Activated CD4-positive, alpha-beta T cell treated with anti-CD3 and anti-CD28 coated beads, Interleukin-2, amount 10 ng/mL, durations not matched to agents 7 days and 5 days (primary cell): ENCODE results near the gene PSMG4. TPM values are rescaled to one million over a fixed set of nuclear protein-coding genes. Genes with fewer than 3 reads are reported as not detected.

Experiments
- CTCF ChIA-PET: fragments of 350-600 bp; sonication (Branson Sonifier 250); formaldehyde crosslinking; loops from one replicate; lab custom pipeline; 2021; ENCODE audit warnings: antibody characterized with exemption; lab: Charles Lee
- POLR2A ChIA-PET: fragments of 350-600 bp; sonication (Branson Sonifier 250); formaldehyde crosslinking; loops from one replicate; lab custom pipeline; 2021; ENCODE audit warnings: antibody characterized with exemption; lab: Charles Lee
- DNase-seq: peaks from one replicate; pipeline ENCODE4 v3.0.0-alpha.2; 2020
- H3K27ac Mint-ChIP-seq: one replicate; pipeline ENCODE4 v1.8.0; 2021; ENCODE audit warnings: mild to moderate bottlenecking, moderate library complexity, mixed read lengths
- H3K27me3 Mint-ChIP-seq: one replicate; pipeline ENCODE4 v1.8.0; 2021; ENCODE audit warnings: mixed read lengths
- H3K36me3 Mint-ChIP-seq: one replicate; pipeline ENCODE4 v1.8.0; 2021; ENCODE audit warnings: low read depth, mixed read lengths
- H3K4me1 Mint-ChIP-seq: one replicate; pipeline ENCODE4 v1.8.0; 2021; ENCODE audit warnings: mixed read lengths
- H3K4me3 Mint-ChIP-seq: one replicate; pipeline ENCODE4 v1.8.0; 2021; ENCODE audit warnings: mild to moderate bottlenecking, moderate library complexity, mixed read lengths
- H3K9me3 Mint-ChIP-seq: one replicate; pipeline ENCODE4 v1.8.0; 2021; ENCODE audit warnings: mixed read lengths
- total RNA-seq, 2 experiments: library from RNA; stranded (reverse); gene quantifications; one replicate each; pipeline ENCODE4 v1.2.3, GENCODE V29; 2021

Gene PSMG4
- total RNA-seq, 2 experiments from 2014 or later = 21.5 to 24.7 TPM

DNA sequence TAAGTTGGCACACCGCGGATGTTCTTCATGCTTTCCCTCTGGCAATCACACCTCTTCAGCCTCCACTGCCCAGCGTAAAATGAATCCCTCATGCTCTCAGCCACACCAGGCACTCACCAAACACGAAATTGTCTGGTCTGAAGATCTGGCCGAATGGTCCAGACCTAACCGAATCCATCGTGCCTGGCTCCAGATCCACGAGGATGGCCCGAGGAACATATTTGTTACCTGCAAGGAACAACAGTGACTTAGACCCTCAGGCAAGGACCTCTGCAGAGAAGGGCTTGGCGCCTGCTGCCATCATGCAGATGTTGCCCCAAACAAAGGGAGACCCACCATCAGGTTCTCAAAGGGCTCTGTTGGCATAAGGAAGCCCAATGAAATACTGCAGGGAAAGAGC, 32.7 kb upstream of the PSMG4 start:
- CTCF ChIA-PET = interaction anchor here (0.6 to 1.6 kb wide), 2 partner anchors 25 to 332 kb away, joined by 3 to 4 read pairs; no protein-coding TSS in a partner anchor
- H3K9me3 Mint-ChIP-seq = peaks cover 3% of the 10 kb centered on the region
- H3K27me3 Mint-ChIP-seq = peaks cover 62% of the 10 kb centered on the region
- DNase-seq = no peak
- no peak overlapping the region for H3K4me3 Mint-ChIP-seq
- no peak overlapping the region for H3K27ac Mint-ChIP-seq
- peaks cover 34% of the 10 kb centered on the region for H3K4me1 Mint-ChIP-seq
- POLR2A ChIA-PET = no interaction called here
- peaks cover 4% of the 10 kb centered on the region for H3K36me3 Mint-ChIP-seq

DNA sequence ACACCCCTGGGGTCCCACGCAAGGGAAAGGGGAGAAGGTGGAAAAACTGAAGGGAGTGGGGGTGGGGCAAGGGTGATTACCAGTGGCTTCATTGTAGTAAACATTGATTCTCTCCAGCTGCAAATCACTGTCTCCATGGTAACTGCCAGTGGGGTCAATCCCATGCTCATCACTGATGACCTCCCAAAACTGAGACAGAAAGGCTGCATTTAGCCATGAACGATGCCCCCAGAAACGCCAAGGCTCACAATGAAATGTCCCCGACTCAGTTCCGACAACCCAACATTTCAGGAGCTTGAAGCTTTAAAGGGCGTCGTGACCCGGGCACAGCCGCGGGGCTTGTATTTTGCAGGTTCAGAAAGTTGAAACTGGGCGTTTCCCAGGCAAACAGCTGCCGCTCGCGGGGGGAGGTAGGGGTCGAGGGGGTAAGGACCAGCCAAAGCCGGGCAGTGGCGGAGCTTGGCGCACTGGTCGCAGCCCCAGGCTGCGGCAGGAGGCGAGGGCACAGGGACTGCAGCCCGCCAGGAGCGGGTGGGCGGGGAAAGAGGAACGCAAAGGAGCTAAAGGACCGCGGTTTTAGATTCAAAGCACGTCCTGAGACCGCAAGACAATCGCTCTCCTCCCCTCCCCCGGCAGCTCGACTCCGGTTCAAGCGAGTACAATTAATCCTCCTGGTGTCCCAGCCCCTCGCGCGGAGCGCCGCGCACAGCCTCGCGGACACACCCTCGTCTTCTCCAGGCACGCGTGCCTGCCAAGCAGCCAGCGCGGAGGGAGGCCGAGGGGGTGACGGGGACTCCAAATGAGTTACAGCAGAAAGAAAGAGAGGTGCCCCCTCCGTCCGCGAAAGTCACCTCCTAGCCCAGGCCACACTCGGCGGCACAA, 32.0 kb upstream of the PSMG4 start:
- peak overlapping the region; percentile 51 for H3K4me3 Mint-ChIP-seq
- DNase-seq = no peak
- CTCF ChIA-PET = interaction anchor here (0.6 to 1.6 kb wide), 2 partner anchors 24 to 332 kb away, joined by 3 to 4 read pairs; no protein-coding TSS in a partner anchor

DNA sequence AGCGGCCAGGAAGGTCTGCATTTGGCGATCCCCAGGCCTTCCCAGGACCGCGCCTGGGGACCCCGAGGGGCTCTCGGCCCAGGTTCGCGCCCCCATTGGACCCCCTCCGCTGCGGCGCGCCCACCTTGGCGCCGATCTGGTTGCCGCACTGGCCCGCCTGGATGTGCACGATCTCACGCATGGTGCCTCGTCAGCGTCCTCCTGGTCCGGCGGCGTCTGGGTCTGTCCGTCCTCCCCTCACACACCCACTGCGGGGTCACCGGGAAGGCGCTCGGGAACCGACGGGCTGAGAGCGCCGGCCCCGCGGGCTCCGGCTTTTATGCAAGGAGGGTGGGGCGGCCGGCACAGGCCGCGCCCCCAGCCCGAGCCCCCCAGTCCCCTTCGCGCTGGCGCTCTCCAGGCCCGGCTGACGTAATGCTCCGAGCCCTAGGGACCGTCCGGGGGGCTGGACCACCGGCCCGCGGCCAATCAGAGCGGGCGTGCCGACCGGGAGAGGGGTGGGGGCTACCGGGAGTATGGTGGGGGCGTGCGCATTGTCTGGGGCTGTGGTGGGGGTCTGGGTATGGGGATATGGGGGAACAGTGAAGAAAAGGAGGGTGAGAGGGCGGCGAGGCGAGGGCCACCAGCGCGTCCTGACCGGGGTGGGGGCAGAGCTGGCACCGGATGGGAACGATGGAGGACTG, 31.2 kb upstream of the PSMG4 start, which contains the start of gene TUBB2B:
TUBB2B (minus strand) TSS at position 291 of the 683 bp plus-strand sequence; CDS start at position 181, 110 bp downstream.
- POLR2A ChIA-PET = no interaction called here
- H3K9me3 Mint-ChIP-seq = no peaks in the 10 kb centered on the region
- H3K36me3 Mint-ChIP-seq = peaks cover 3% of the 10 kb centered on the region
- H3K27ac Mint-ChIP-seq = no peak within 1 kb of the TSS
- peaks cover 44% of the 10 kb centered on the region for H3K4me1 Mint-ChIP-seq
- H3K4me3 Mint-ChIP-seq = peak within 1 kb of the TSS; percentile 51
- no peak for DNase-seq
- CTCF ChIA-PET = no interaction called here
- peaks cover 74% of the 10 kb centered on the region for H3K27me3 Mint-ChIP-seq

More for the DNA sequence above, 32.0 kb upstream of the PSMG4 start:
- H3K9me3 Mint-ChIP-seq = peaks cover 3% of the 10 kb centered on the region
- peaks cover 38% of the 10 kb centered on the region for H3K4me1 Mint-ChIP-seq
- H3K27ac Mint-ChIP-seq = no peak overlapping the region
- POLR2A ChIA-PET = no interaction called here
- peaks cover 67% of the 10 kb centered on the region for H3K27me3 Mint-ChIP-seq
- peaks cover 4% of the 10 kb centered on the region for H3K36me3 Mint-ChIP-seq

DNA sequence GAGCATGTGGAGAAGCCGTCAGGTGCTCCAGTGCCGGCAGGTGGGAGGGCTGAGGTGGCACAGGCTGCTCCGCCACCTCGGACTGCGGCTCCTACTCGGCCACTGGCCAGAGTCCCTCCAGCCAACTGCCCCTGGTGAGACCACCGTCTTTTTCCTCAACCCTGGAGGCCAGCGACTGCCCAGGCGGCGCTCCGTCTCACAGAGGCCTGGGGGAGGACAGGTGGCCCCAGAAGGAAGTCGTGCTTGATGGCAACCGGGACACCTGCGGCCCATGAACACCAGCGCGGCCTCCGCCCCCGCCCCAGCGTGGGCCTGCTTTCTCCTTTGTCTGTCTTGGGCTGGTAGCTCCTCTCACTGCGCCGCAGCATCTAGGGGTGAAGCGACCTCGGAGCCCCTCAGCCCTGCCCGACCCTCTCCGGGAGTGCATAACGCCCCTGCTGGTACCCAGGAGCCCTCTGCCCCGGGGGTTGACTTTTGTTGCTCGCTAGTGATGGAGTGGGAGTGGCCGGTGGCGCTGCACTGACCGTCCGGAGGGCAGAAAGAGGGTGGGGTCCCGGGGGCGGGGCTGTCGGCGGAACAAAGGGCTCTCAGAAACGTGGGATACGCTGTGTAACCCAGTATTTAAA, 30.6 kb upstream of the PSMG4 start:
- H3K9me3 Mint-ChIP-seq = no peaks in the 10 kb centered on the region
- H3K4me1 Mint-ChIP-seq = peaks cover 44% of the 10 kb centered on the region
- POLR2A ChIA-PET = no interaction called here
- peaks cover 3% of the 10 kb centered on the region for H3K36me3 Mint-ChIP-seq
- DNase-seq = no peak
- H3K27ac Mint-ChIP-seq = no peak overlapping the region
- CTCF ChIA-PET = no interaction called here
- peaks cover 79% of the 10 kb centered on the region for H3K27me3 Mint-ChIP-seq
- no peak overlapping the region for H3K4me3 Mint-ChIP-seq

DNA sequence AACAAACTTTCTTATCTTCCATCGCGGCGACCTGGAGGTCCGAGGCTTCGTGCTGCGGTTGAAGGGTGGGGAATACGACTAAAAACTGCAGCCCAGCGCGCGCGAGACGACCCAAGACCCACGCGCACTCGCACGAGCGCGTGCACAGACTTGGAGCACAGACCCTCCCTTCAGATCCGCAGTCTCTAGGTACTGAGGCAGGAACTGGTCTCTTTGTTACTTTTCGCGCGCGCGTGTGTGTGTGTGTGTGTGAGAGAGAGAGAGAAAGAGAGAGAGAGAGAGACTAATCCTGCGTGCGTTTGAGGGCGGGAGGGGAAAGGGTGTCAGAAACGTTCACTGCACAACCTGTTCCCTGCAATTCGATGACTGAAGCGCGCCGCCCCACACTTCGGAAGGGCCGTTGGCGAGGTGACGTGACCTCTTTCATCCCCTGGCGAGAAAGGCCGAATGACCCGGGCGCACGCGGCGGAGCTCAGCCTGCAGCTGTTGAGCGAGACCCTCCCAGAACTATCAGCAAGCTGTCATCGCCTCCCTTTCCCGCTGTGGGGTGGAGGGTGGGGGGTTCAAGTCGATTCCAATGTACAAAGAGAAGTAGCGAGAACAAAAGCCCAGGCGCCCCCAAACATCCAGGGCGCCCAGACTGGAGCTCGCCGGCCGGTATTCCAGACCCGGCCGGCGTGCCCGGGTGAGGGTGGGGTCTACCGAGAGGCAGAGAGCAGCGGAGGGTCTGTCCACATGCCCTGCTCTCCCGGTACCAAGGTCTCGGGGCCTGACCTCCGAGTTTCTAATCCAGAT, 29.8 kb upstream of the PSMG4 start:
- Mint-ChIP-seq H3K9me3 (no peaks in the 10 kb centered on the region), H3K27me3 (peaks cover 81% of the 10 kb centered on the region), H3K27ac (peak overlapping the region; percentile 37), H3K4me3 (peak overlapping the region; percentile 70), H3K36me3 (peaks cover 3% of the 10 kb centered on the region), H3K4me1 (peaks cover 44% of the 10 kb centered on the region)
- POLR2A ChIA-PET = no interaction called here
- CTCF ChIA-PET = interaction anchor here (1.0 to 1.4 kb wide), 3 partner anchors 9 to 23 kb away, joined by 3 to 4 read pairs (median 4); no protein-coding TSS in a partner anchor
- DNase-seq = peak; percentile 40

DNA sequence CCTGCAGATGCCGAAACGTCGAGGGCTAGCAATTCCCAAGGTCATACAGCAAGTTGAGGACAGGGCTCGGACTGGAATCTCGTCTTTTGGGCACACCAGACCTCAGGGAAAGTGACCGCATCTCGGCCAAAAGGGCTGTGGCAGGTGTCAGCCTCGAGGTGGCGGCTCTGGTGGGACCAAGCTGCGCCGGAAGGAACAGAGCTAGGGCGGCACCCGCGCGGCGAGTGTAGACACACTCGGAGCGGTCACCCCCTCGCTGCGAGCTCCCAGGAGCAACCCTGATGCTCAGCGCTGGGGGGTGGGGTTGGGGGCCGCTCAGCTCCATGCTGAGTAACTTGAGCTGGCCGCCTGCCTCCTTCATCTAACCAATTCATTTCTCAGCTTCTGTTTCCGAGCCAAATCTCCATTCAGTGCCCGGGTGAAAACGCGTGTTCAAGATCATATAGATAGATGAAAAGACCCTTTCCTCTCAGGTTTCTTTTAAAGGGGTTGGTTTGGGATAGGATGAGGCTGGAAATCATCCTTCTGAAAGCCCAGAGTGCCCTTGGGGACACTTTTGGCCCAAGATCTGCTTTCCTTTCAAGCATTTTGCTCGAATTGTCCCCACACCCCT, 29.1 kb upstream of the PSMG4 start:
- CTCF ChIA-PET = interaction anchor here (1.0 to 1.4 kb wide), 3 partner anchors 8 to 22 kb away, joined by 3 to 4 read pairs (median 4); no protein-coding TSS in a partner anchor
- POLR2A ChIA-PET = no interaction called here
- Mint-ChIP-seq H3K27me3 (peaks cover 82% of the 10 kb centered on the region), H3K4me3 (peak overlapping the region; percentile 70), H3K36me3 (peaks cover 3% of the 10 kb centered on the region), H3K27ac (no peak overlapping the region), H3K9me3 (no peaks in the 10 kb centered on the region), H3K4me1 (peaks cover 44% of the 10 kb centered on the region)
- peak; percentile 31 for DNase-seq

DNA sequence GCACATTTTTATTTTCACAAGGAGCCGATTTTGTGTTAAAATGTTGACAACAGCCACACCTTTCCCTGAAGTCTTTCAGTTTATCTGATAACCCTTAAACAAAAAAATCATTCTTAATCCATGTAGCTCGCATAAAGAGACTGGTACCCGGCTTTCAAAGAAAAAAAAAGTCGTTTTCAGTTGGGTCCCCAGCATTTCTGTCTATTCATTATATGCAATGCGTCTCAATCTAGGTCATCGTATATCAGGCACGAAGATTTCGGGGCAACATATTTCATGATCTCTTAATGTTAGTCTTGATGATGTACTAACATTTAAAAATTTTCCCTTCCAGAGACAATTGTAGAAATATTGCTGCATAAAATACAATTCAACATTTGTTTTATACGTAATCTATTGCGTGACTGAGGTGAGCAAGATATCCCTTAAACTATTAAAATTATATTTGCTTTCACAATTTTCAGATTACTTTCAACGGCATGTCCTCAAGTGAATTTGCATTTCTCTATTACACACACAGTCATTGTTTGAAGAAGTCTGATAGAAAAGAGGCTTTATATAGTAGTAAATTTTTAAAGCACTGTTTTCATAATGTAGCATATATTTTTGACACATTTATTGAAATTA, 28.4 kb upstream of the PSMG4 start:
- peaks cover 83% of the 10 kb centered on the region for H3K27me3 Mint-ChIP-seq
- CTCF ChIA-PET = interaction anchor here (1.0 to 1.4 kb wide), 3 partner anchors 7 to 22 kb away, joined by 3 to 4 read pairs (median 4); no protein-coding TSS in a partner anchor
- no peak overlapping the region for H3K4me3 Mint-ChIP-seq
- H3K36me3 Mint-ChIP-seq = peaks cover 3% of the 10 kb centered on the region
- H3K27ac Mint-ChIP-seq = no peak overlapping the region
- no peak for DNase-seq
- H3K4me1 Mint-ChIP-seq = peaks cover 44% of the 10 kb centered on the region
- POLR2A ChIA-PET = no interaction called here
- no peaks in the 10 kb centered on the region for H3K9me3 Mint-ChIP-seq

DNA sequence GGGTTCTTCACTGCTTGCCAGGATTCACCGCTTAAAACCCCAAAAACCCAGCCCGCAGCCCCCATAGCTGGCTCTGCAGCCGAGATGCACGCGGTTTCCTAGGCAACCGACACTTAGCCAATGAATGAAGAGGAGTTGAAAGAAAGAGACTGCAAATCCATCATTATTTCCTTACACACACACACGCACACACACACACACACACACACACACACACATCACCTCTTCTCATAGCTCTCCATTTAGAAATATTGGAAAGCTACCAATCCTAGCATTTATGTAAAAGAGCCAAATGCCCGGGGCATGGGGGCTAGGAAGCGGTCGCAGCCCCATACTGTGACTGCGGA, 27.9 kb upstream of the PSMG4 start:
- peaks cover 3% of the 10 kb centered on the region for H3K36me3 Mint-ChIP-seq
- no peak overlapping the region for H3K27ac Mint-ChIP-seq
- ChIA-PET CTCF (no interaction called here), POLR2A (no interaction called here)
- H3K9me3 Mint-ChIP-seq = no peaks in the 10 kb centered on the region
- H3K4me3 Mint-ChIP-seq = no peak overlapping the region
- DNase-seq = no peak
- peaks cover 84% of the 10 kb centered on the region for H3K27me3 Mint-ChIP-seq
- peaks cover 44% of the 10 kb centered on the region for H3K4me1 Mint-ChIP-seq

DNA sequence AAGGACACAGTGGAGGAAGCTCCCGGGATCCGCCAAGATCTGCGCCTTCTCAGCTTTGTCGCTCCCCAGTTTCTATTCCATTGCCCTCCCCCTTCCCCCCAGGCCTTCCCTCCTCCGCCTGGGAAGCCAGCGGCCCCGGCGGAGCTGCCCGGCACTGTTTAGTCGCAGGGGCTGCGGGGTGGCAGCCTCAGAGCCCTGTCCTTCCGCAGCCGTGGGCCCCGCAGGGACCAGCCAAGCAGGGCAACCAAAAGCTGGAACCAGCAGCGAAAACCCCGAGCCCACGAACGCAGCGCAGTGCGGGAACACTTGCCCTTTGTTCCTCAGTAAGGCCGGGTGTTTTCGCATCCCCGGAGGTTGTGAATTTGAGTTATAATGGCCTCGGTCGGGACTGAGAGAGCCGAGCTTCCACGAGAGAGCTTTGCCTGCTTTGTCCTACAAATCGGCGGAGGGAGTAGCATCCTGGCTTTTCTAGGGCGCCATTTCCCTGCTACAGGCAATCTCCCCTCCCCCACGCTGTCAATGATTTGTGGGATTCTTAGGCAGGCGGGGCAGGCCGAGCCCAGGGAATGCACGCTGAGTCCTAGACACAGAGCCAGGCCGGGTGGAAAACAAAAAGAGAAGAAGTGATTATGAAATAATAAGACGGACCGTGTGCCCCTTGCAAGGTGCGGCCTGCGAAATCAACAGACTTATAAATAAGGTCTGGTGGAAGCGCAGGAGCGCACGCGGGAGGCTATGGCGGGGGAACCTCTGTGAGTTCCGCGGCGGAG, 27.3 kb upstream of the PSMG4 start:
- Mint-ChIP-seq H3K9me3 (no peaks in the 10 kb centered on the region), H3K4me3 (no peak overlapping the region), H3K4me1 (peaks cover 43% of the 10 kb centered on the region), H3K27me3 (peaks cover 83% of the 10 kb centered on the region), H3K27ac (no peak overlapping the region), H3K36me3 (peaks cover 3% of the 10 kb centered on the region)
- no peak for DNase-seq
- ChIA-PET POLR2A (no interaction called here), CTCF (no interaction called here)

DNA sequence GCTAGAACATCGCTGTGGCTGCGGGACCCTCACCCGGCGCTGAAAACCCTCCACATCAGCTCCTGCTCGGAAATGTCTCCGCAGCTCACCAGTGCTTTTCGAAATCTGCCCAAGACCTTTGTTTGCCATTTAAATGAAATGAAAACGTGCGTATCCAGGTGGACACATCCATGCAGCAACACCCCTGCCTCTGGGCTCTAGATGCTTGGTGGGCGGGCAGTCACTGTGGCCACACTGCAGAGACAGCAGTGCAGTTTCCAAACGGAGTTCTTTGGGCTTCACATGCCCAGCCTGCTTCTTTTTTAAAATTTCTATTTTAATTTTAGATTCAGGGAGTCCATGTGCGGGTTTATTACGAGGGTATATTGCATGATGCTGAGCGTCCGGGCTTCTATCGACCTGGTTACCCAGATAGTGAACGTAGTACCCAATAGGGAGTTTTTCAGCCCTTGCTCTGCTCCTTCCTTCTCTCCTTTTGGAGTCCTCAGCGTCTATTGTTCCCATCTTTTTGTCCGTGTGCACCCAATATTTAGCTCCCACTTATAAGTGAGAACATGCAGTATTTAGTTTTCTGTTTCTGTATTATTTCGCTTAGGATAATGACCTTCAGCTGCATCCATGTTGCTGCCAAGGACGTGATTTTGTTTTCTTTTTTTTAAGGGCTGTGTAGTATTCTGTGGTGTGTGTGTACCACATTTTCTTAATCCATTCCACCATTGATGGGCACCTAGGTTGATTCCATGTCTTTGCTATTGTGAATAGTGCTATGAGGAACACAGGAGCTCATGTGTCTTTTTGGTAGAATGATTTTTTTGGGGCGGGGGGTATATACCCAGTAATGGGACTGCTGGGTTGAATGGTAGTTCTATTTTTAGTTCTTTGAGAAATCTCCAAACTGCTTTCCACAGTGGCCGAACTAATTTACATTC, 26.5 kb upstream of the PSMG4 start:
- Mint-ChIP-seq H3K4me3 (no peak overlapping the region), H3K36me3 (peaks cover 3% of the 10 kb centered on the region), H3K4me1 (peaks cover 37% of the 10 kb centered on the region), H3K27me3 (peaks cover 77% of the 10 kb centered on the region), H3K27ac (no peak overlapping the region), H3K9me3 (no peaks in the 10 kb centered on the region)
- POLR2A ChIA-PET = no interaction called here
- no peak for DNase-seq
- CTCF ChIA-PET = no interaction called here
